ENCODE measurements around the gene CD40LG. TPM values are rescaled to one million over a fixed set of nuclear protein-coding genes. Genes with fewer than 3 reads are reported as not detected.

Gene CD40LG
- total and polyA plus RNA-seq, 2 donors (not counting 3 experiments of a cell fraction or from before 2014, with no cell fraction given) = not detected

- POLR2A ChIA-PET = no interaction called here
- CTCF ChIA-PET = no interaction called here
- no peak overlapping the region for H3K9ac ChIP-seq (replicated peaks; ENCODE audit: extremely low read depth, insufficient read depth, low read length)
- no peaks in the 10 kb centered on the region for H3K79me2 ChIP-seq (ENCODE audit: control insufficient read depth, insufficient read depth, low read length)
- H3K4me2 ChIP-seq (ENCODE audit: insufficient read depth, low read length) = no peak overlapping the region
- H3K27me3 ChIP-seq (ENCODE audit: control insufficient read depth in 2 of 2, insufficient read depth in 2 of 2, low read length in 2 of 2) = no peaks in the 10 kb centered on the region
- intact Hi-C loops (cut with micrococcal nuclease) = no loop called here
- no peak for DNase-seq (ENCODE audit: low read depth, low spot score)
- H3K4me3 ChIP-seq (replicated peaks in 1 of 3; ENCODE audit: insufficient read depth in 1 of 3, low read depth in 1 of 3, low read length in 3 of 3) = no peak overlapping the region
- H3K9me3 ChIP-seq (replicated peaks; ENCODE audit: control insufficient read depth, insufficient read depth, low read length) = no peaks in the 10 kb centered on the region
- no peak for FAIRE-seq
- TF ChIP-seq MYC (IDR thresholded peaks at IDR 0.05; ENCODE audit: low read depth, low read length) (no peak), POLR2A (IDR thresholded peaks at IDR 0.05; ENCODE audit: low read depth, low read length) (no peak), JUN (IDR thresholded peaks at IDR 0.05; ENCODE audit: borderline replicate concordance, insufficient read depth, insufficient read length, low read depth) (no peak), GATA2 (IDR thresholded peaks at IDR 0.05; ENCODE audit: insufficient read depth, insufficient read length, low read depth, low read length) (no peak), MAX (IDR thresholded peaks at IDR 0.05; ENCODE audit: insufficient read depth, insufficient read length) (no peak), EZH2 (IDR thresholded peaks at IDR 0.05; ENCODE audit: borderline replicate concordance, low read depth, low read length, severe bottlenecking) (no peak), POLR2AphosphoS5 (IDR thresholded peaks at IDR 0.05; ENCODE audit: insufficient read depth, low read depth, low read length) (no peak), FOS (IDR thresholded peaks at IDR 0.05; ENCODE audit: borderline replicate concordance, insufficient read depth, low read length) (no peak)
- TF ChIP-seq, protein P1, sequence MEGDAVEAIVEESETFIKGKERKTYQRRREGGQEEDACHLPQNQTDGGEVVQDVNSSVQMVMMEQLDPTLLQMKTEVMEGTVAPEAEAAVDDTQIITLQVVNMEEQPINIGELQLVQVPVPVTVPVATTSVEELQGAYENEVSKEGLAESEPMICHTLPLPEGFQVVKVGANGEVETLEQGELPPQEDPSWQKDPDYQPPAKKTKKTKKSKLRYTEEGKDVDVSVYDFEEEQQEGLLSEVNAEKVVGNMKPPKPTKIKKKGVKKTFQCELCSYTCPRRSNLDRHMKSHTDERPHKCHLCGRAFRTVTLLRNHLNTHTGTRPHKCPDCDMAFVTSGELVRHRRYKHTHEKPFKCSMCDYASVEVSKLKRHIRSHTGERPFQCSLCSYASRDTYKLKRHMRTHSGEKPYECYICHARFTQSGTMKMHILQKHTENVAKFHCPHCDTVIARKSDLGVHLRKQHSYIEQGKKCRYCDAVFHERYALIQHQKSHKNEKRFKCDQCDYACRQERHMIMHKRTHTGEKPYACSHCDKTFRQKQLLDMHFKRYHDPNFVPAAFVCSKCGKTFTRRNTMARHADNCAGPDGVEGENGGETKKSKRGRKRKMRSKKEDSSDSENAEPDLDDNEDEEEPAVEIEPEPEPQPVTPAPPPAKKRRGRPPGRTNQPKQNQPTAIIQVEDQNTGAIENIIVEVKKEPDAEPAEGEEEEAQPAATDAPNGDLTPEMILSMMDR (IDR thresholded peaks at IDR 0.05; ENCODE audit: extremely low read depth in 1 of 2, insufficient read depth in 1 of 2, low read depth in 1 of 2, low read length in 2 of 2) = no peak
- H4K20me1 ChIP-seq (replicated peaks; ENCODE audit: control insufficient read depth, extremely low read depth, insufficient read depth, low read length) = no peaks in the 10 kb centered on the region
- H3K27ac ChIP-seq (ENCODE audit: insufficient read depth, low read depth, low read length) = no peak overlapping the region
- dilution Hi-C loops (cut with MboI; ENCODE audit: extremely low pct_ligation_motif_present, low sequenced_read_pairs) = no loop called here
- no peaks in the 10 kb centered on the region for H3K4me1 ChIP-seq (ENCODE audit: control insufficient read depth, extremely low read depth, insufficient read depth, low read length)
- H3K36me3 ChIP-seq (ENCODE audit: control insufficient read depth in 2 of 2, extremely low read depth in 1 of 2, insufficient read depth in 2 of 2, low read length in 2 of 2) = no peaks in the 10 kb centered on the region
- no peaks in the 10 kb centered on the region for H3K9me1 ChIP-seq (replicated peaks; ENCODE audit: control insufficient read depth, extremely low read depth, insufficient read depth, low read length)
- BruUV-seq (replicated peaks) = no TSS peak
- H2AFZ ChIP-seq (ENCODE audit: low read depth, low read length) = no peak overlapping the region
Measured at GRCh38 chrX:136687457-136687856, 39.5 kb downstream of the CD40LG start.

All from endothelial cell of umbilical vein (primary cell).